ENCODE measurements around the gene CSPG4. TPM values are rescaled to one million over a fixed set of nuclear protein-coding genes. Genes with fewer than 3 reads are reported as not detected.

CSPG4 gene
- total RNA-seq, 1 experiment from 2014 or later: 17.5 TPM

DNA sequence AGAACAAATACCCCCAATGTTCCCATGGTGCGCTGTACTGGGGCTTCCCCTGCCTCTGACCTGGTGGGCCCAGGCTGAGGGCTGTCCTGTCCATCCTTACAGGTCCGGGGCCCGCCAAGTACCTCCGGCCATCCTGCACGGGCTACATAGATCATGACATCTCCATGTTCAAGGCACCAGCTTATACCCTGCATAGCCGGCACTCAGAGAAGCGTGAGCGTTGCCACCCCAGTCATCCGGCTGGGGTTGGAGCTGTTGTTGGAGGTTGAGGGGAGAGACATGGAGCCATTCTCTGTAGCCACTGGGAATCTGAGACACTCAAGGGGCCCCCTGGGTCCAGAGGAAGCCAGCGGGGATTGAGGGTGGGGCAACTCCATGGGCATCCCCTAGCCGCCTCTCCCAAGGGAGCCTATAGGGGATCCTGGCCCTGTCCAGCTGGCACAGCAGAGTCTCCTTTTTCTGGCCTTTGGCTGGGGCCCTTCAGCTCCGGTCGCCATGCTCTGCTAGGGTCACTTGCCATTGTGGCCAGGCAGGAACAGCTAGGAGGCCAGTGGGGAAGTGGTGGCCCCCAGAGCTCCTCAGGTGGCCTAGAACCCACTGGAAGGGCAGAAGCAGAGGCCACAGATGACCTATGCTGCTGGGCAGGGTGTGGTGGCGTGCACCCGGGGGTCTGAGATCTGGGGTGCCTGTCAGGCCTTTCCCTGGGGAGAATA lies 12.5 kb upstream of the CSPG4 start:
- intact Hi-C loops (cut with micrococcal nuclease; ENCODE audit: unreplicated experiment): no loop called here

DNA sequence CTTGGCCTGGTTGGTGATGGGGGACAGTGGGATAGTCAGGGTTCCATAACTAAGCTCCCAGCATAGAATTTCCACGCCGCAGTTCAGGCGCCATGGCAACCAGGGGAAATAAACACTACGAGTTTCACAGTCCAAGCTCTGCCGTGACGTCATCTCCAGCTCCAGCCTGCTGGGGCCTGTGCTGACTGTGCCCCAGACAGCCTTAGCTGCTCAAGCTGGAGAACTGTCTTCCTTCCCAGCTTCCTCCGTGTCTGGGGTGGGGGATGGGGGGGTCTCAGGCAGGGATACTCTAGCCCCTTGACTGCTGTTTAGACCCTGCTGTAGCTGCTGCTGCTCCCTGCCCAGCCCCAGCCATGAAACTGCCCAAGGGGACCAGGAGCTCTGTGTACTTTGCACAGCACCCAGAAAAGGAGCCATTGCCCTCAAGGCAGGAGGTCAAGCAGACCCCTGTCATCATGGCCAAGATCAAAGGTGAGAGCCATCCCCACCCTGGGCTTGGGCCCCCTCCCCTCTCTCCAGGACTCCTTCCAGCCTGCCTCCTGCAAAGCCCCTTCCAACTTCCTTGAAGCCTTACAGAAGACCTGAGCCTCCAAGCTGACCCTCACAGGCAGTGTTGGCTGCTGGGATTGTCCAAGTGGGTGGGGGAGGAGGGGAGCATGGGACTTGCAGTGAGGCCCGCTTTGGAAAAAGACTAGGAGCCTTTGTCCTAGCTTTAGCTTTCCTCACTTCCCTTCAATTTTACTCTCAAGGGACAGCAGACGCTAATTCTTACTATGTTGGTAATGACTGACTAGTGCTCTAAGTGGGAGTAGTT lies 11.4 kb upstream of the CSPG4 start:
- in situ Hi-C loops (cut with HindIII; ENCODE audit: low pct_unique_long_range_greater_than_20kb, low sequenced_read_pairs): no loop called here
- peak; percentile 68 for ATAC-seq
- no peaks in the 10 kb centered on the region for H3K36me3 ChIP-seq (ENCODE audit: control insufficient read depth, insufficient read depth, low read length)
- H3K27me3 ChIP-seq (ENCODE audit: control insufficient read depth, insufficient read depth, low read length): no peaks in the 10 kb centered on the region
- no peak for DNase-seq (ENCODE audit: low read depth, low spot score)
- no peak overlapping the region for H3K4me3 ChIP-seq (ENCODE audit: low read depth in 2 of 2, low read length in 2 of 2)
- H3K27ac ChIP-seq (ENCODE audit: low read length): no peak overlapping the region
- TF ChIP-seq POLR2AphosphoS5 (IDR thresholded peaks at IDR 0.05; ENCODE audit: low read depth, low read length): no peak
- TF ChIP-seq, protein P1, sequence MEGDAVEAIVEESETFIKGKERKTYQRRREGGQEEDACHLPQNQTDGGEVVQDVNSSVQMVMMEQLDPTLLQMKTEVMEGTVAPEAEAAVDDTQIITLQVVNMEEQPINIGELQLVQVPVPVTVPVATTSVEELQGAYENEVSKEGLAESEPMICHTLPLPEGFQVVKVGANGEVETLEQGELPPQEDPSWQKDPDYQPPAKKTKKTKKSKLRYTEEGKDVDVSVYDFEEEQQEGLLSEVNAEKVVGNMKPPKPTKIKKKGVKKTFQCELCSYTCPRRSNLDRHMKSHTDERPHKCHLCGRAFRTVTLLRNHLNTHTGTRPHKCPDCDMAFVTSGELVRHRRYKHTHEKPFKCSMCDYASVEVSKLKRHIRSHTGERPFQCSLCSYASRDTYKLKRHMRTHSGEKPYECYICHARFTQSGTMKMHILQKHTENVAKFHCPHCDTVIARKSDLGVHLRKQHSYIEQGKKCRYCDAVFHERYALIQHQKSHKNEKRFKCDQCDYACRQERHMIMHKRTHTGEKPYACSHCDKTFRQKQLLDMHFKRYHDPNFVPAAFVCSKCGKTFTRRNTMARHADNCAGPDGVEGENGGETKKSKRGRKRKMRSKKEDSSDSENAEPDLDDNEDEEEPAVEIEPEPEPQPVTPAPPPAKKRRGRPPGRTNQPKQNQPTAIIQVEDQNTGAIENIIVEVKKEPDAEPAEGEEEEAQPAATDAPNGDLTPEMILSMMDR (IDR thresholded peaks at IDR 0.05): no peak
- TF ChIP-seq SIN3A (IDR thresholded peaks at IDR 0.05; ENCODE audit: borderline replicate concordance, insufficient read depth, low read depth, low read length): no peak
- TF ChIP-seq, protein P2, sequence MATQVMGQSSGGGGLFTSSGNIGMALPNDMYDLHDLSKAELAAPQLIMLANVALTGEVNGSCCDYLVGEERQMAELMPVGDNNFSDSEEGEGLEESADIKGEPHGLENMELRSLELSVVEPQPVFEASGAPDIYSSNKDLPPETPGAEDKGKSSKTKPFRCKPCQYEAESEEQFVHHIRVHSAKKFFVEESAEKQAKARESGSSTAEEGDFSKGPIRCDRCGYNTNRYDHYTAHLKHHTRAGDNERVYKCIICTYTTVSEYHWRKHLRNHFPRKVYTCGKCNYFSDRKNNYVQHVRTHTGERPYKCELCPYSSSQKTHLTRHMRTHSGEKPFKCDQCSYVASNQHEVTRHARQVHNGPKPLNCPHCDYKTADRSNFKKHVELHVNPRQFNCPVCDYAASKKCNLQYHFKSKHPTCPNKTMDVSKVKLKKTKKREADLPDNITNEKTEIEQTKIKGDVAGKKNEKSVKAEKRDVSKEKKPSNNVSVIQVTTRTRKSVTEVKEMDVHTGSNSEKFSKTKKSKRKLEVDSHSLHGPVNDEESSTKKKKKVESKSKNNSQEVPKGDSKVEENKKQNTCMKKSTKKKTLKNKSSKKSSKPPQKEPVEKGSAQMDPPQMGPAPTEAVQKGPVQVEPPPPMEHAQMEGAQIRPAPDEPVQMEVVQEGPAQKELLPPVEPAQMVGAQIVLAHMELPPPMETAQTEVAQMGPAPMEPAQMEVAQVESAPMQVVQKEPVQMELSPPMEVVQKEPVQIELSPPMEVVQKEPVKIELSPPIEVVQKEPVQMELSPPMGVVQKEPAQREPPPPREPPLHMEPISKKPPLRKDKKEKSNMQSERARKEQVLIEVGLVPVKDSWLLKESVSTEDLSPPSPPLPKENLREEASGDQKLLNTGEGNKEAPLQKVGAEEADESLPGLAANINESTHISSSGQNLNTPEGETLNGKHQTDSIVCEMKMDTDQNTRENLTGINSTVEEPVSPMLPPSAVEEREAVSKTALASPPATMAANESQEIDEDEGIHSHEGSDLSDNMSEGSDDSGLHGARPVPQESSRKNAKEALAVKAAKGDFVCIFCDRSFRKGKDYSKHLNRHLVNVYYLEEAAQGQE (IDR thresholded peaks at IDR 0.05; ENCODE audit: insufficient read depth in 1 of 2, low read depth in 2 of 2, low read length in 1 of 2): no peak
- TF ChIP-seq TCF7L2 (IDR thresholded peaks at IDR 0.05; ENCODE audit: low read depth, low read length): no peak
- no peaks in the 10 kb centered on the region; the same call in 1 of the 2 replicates for H3K4me1 ChIP-seq (ENCODE audit: control insufficient read depth, insufficient read depth, low read length)
- ChIA-PET CTCF (interaction anchor here (0.6 to 1.5 kb wide), 3 partner anchors 9 to 397 kb away, joined by 3 to 4 read pairs (median 3); no protein-coding TSS in a partner anchor), POLR2A (no interaction called here)
- intact Hi-C loops (cut with micrococcal nuclease; ENCODE audit: unreplicated experiment): no loop called here
- no peaks in the 10 kb centered on the region for H3K9me3 ChIP-seq (ENCODE audit: control insufficient read depth, insufficient read depth, low read depth, low read length)
- no TSS peak for BruUV-seq (replicated peaks)

More for the DNA sequence above, 12.5 kb upstream of the CSPG4 start:
- Histone ChIP-seq H3K36me3 (ENCODE audit: control insufficient read depth, insufficient read depth, low read length) (no peaks in the 10 kb centered on the region), H3K9me3 (ENCODE audit: control insufficient read depth, insufficient read depth, low read depth, low read length) (no peaks in the 10 kb centered on the region), H3K27me3 (ENCODE audit: control insufficient read depth, insufficient read depth, low read length) (no peaks in the 10 kb centered on the region), H3K4me1 (ENCODE audit: control insufficient read depth, insufficient read depth, low read length) (no peaks in the 10 kb centered on the region; the same call in 1 of the 2 replicates), H3K4me3 (ENCODE audit: low read depth in 2 of 2, low read length in 2 of 2) (no peak overlapping the region), H3K27ac (ENCODE audit: low read length) (no peak overlapping the region)
- DNase-seq (ENCODE audit: low read depth, low spot score) (no peak), ATAC-seq (no peak)
- ChIA-PET CTCF (interaction anchor here (0.8 to 1.5 kb wide), 2 partner anchors 31 to 85 kb away, joined by 3 to 10 read pairs; no protein-coding TSS in a partner anchor), POLR2A (no interaction called here)
- in situ Hi-C loops (cut with HindIII; ENCODE audit: low pct_unique_long_range_greater_than_20kb, low sequenced_read_pairs): no loop called here
- TF ChIP-seq POLR2AphosphoS5 (IDR thresholded peaks at IDR 0.05; ENCODE audit: low read depth, low read length) (no peak), TCF7L2 (IDR thresholded peaks at IDR 0.05; ENCODE audit: low read depth, low read length) (no peak), SIN3A (IDR thresholded peaks at IDR 0.05; ENCODE audit: borderline replicate concordance, insufficient read depth, low read depth, low read length) (no peak)
- TF ChIP-seq, protein P1 (IDR thresholded peaks at IDR 0.05): no peak
- BruUV-seq (replicated peaks): no TSS peak

Data from Panc1 (cell line).